HepG2 (cell line): ENCODE measurements around the gene CAPN12. TPM values are rescaled to one million over a fixed set of nuclear protein-coding genes. Genes with fewer than 3 reads are reported as not detected.

Source experiments
- ELK4 ChIP-seq: sonication (generic); formaldehyde crosslinking; IDR thresholded peaks from 2 replicates; pipeline ENCODE4 v1.9.0; 2021; ENCODE audit warnings: missing genetic modification reagents, borderline replicate concordance
- HMG20B ChIP-seq: conservative IDR thresholded peaks from 2 replicates; pipeline ENCODE4 v1.6.1; 2016; ENCODE audit warnings: missing genetic modification reagents, missing compliant biosample characterization
- HMGA1 ChIP-seq: sonication (generic); formaldehyde crosslinking; conservative IDR thresholded peaks from 2 replicates; pipeline ENCODE4 v1.4.0; 2020; ENCODE audit warnings: missing genetic modification reagents
- HNF4G ChIP-seq, 2 experiments: sonication (generic) in 1 of 2; formaldehyde crosslinking in 1 of 2; IDR thresholded peaks; 2 replicates each; pipeline versions ENCODE4 v1.4.0 to v1.6.1; 2011 to 2020; ENCODE audit warnings: borderline replicate concordance in 2 of 2, low read depth in 2 of 2, mild to moderate bottlenecking in 2 of 2, low read length in 1 of 2, missing genetic modification reagents in 1 of 2, moderate library complexity in 1 of 2
- IRF9 ChIP-seq: sonication (generic); formaldehyde crosslinking; IDR thresholded peaks from 2 replicates; pipeline ENCODE4 v1.8.0; 2022; ENCODE audit warnings: missing genetic modification reagents, mild to moderate bottlenecking, borderline replicate concordance
- PITX1 ChIP-seq: sonication (generic); formaldehyde crosslinking; IDR thresholded peaks from 2 replicates; pipeline ENCODE4 v1.5.1; 2020; ENCODE audit warnings: mild to moderate bottlenecking, missing genetic modification reagents
- RFXAP ChIP-seq: sonication (generic); formaldehyde crosslinking; IDR thresholded peaks from 2 replicates; pipeline ENCODE4 v1.4.0; 2020; ENCODE audit warnings: missing genetic modification reagents, borderline replicate concordance
- SKIL ChIP-seq: sonication (generic); formaldehyde crosslinking; IDR thresholded peaks from 2 replicates; pipeline ENCODE4 v1.8.0; 2022; ENCODE audit warnings: missing genetic modification reagents, mild to moderate bottlenecking, moderate library complexity, borderline replicate concordance
- STAG1 ChIP-seq: sonication (generic); formaldehyde crosslinking; IDR thresholded peaks from 2 replicates; pipeline ENCODE4 v1.4.0; 2020; ENCODE audit warnings: missing genetic modification reagents
- UBTF ChIP-seq: sonication (generic); formaldehyde crosslinking; IDR thresholded peaks from 2 replicates; pipeline ENCODE4 v1.4.0; 2020; ENCODE audit warnings: mild to moderate bottlenecking, missing genetic modification reagents
- ZBTB26 ChIP-seq: IDR thresholded peaks from 2 replicates; pipeline ENCODE4 v1.6.1; 2016; ENCODE audit warnings: missing compliant biosample characterization, missing genetic modification reagents, borderline replicate concordance
- ZC3H4 ChIP-seq: sonication (generic); formaldehyde crosslinking; IDR thresholded peaks from 2 replicates; pipeline ENCODE4 v1.4.0; 2020; ENCODE audit warnings: missing genetic modification reagents, borderline replicate concordance
- ZFX ChIP-seq: sonication (generic); formaldehyde crosslinking; IDR thresholded peaks from 2 replicates; pipeline ENCODE4 v1.4.0; 2020; ENCODE audit warnings: mild to moderate bottlenecking, low read depth, missing genetic modification reagents, moderate library complexity
- ZNF33B ChIP-seq: sonication (generic); formaldehyde crosslinking; IDR thresholded peaks from 2 replicates; pipeline ENCODE4 v1.5.1; 2020; ENCODE audit warnings: mild to moderate bottlenecking, missing genetic modification reagents
- ZNF362 ChIP-seq: sonication (generic); formaldehyde crosslinking; IDR thresholded peaks from 2 replicates; pipeline ENCODE4 v1.4.0; 2020; ENCODE audit warnings: missing genetic modification reagents, mild to moderate bottlenecking, borderline replicate concordance
- ZNF430 ChIP-seq: sonication (generic); formaldehyde crosslinking; IDR thresholded peaks from 2 replicates; pipeline ENCODE4 v1.9.0; 2021; ENCODE audit warnings: mild to moderate bottlenecking, missing genetic modification reagents
- ZNF501 ChIP-seq: sonication (generic); formaldehyde crosslinking; IDR thresholded peaks from 2 replicates; pipeline ENCODE4 v1.5.1; 2020; ENCODE audit warnings: mild to moderate bottlenecking, moderate library complexity, missing genetic modification reagents
- ZSCAN25 ChIP-seq: sonication (generic); formaldehyde crosslinking; IDR thresholded peaks from 2 replicates; pipeline ENCODE4 v1.8.0; 2022; ENCODE audit warnings: mild to moderate bottlenecking, missing genetic modification reagents
- polyA plus RNA-seq, 8 experiments: library from polyadenylated mRNA; depleted of rRNA in 3 of 8; stranded (reverse) in 7 of 8; unstranded in 1 of 8; fragments of >200 nt; fragmentation: Illumina TruSeq in 4 of 8; extraction: Trizol in 4 of 8; gene quantifications; 2 replicates each; pipeline versions ENCODE4 v1.2.1 to v1.2.3, GENCODE V29; 2011 to 2016; ENCODE audit warnings: low read depth in 4 of 8, missing spikeins in 1 of 8, mixed read lengths in 1 of 8; ENCODE audit not compliant: insufficient read depth in 1 of 8
- total RNA-seq, 5 experiments: library from RNA; depleted of rRNA; stranded (reverse); fragments of >200 nt; fragmentation: Illumina TruSeq; extraction: Trizol; gene quantifications; 2 replicates each; pipeline ENCODE4 v1.2.3, GENCODE V29; 2016; ENCODE audit warnings: low read depth in 1 of 5

Gene CAPN12
- total and polyA plus RNA-seq, 2 of the 13 experiments (the other 11 are each of a cell fraction or from before 2014, with no cell fraction given) = 1.6 to 13.6 TPM

- no peak for TF ChIP-seq HMG20B
- no peak for TF ChIP-seq ZNF362 (CRISPR knock-in tag)
- peak; percentile 64; the same call in 1 of the 2 replicates for TF ChIP-seq UBTF (CRISPR knock-in tag)
- TF ChIP-seq HNF4G (IDR thresholded peaks at IDR 0.05; ENCODE audit: borderline replicate concordance, low read depth, low read length) = no peak
- TF ChIP-seq HNF4G (CRISPR knock-in tag; IDR thresholded peaks at IDR 0.05; ENCODE audit: borderline replicate concordance, low read depth) = no peak
- no peak for TF ChIP-seq ELK4 (CRISPR knock-in tag)
- TF ChIP-seq STAG1 = peak; percentile 13; the same call in 1 of the 2 replicates
- no peak for TF ChIP-seq ZSCAN25 (CRISPR knock-in tag)
- peak; percentile 66; the same call in 1 of the 2 replicates for TF ChIP-seq IRF9 (CRISPR knock-in tag)
- TF ChIP-seq PITX1 (CRISPR knock-in tag) = peak; percentile 38; the same call in 1 of the 2 replicates
- TF ChIP-seq ZFX (CRISPR knock-in tag) = peak; percentile 59
- TF ChIP-seq ZNF501 (CRISPR knock-in tag) = no peak
- TF ChIP-seq ZNF33B (CRISPR knock-in tag) = no peak
- no peak for TF ChIP-seq ZBTB26
- no peak for TF ChIP-seq RFXAP (CRISPR knock-in tag)
- no peak for TF ChIP-seq ZC3H4 (CRISPR knock-in tag)
- no peak for TF ChIP-seq ZNF430 (CRISPR knock-in tag)
- no peak for TF ChIP-seq SKIL (CRISPR knock-in tag)
- TF ChIP-seq HMGA1 (CRISPR knock-in tag) = no peak
These were observed 6.9 kb downstream of the CAPN12 start (continued) for GRCh38 chr19:38737281-38737865.
